HEK293T (cell line): ENCODE measurements around the gene CD300C.

Experiments used
- BHLHE40 ChIP-seq: fragments of 450-650 bp; IDR thresholded peaks from 2 replicates; pipeline ENCODE4 v1.6.1; 2016; ENCODE audit warnings: mild to moderate bottlenecking, moderate library complexity, borderline replicate concordance
- ELF4 ChIP-seq: fragments of 450-650 bp; IDR thresholded peaks from 2 replicates; pipeline ENCODE4 v1.6.1; 2017; ENCODE audit warnings: antibody characterized with exemption
- FOXA1 ChIP-seq: fragments of 450-650 bp; IDR thresholded peaks from 2 replicates; pipeline ENCODE4 v1.6.1; 2016; ENCODE audit warnings: mild to moderate bottlenecking
- FOXK2 ChIP-seq: fragments of 450-650 bp; IDR thresholded peaks from 2 replicates; pipeline ENCODE4 v1.6.1; 2016; ENCODE audit warnings: mild to moderate bottlenecking
- FOXM1 ChIP-seq: fragments of 450-650 bp; IDR thresholded peaks from 2 replicates; pipeline ENCODE4 v1.6.1; 2017; ENCODE audit warnings: mild to moderate bottlenecking, borderline replicate concordance
- PKNOX1 ChIP-seq: fragments of 450-650 bp; IDR thresholded peaks from 2 replicates; pipeline ENCODE4 v1.6.1; 2016
- SP1 ChIP-seq: fragments of 450-650 bp; IDR thresholded peaks from 2 replicates; pipeline ENCODE4 v1.6.1; 2017
- SUZ12 ChIP-seq: fragments of 450-650 bp; IDR thresholded peaks from 2 replicates; pipeline ENCODE4 v1.6.1; 2016; ENCODE audit warnings: mild to moderate bottlenecking
- TARDBP ChIP-seq: fragments of 450-650 bp; IDR thresholded peaks from 2 replicates; pipeline ENCODE4 v1.6.1; 2016
- ZNF384 ChIP-seq: fragments of 450-650 bp; IDR thresholded peaks from 2 replicates; pipeline ENCODE4 v1.6.1; 2016

GRCh38 chr17:74542727-74543383 is 3.1 kb downstream of the CD300C start:
- TF ChIP-seq ZNF384 (no peak), PKNOX1 (no peak), FOXA1 (no peak), ELF4 (no peak), TARDBP (no peak), FOXM1 (no peak), SUZ12 (no peak), SP1 (no peak), BHLHE40 (no peak), FOXK2 (no peak)
